K562 (cell line): Measurements from ENCODE around the gene TTC21A. TPM values are rescaled to one million over a fixed set of nuclear protein-coding genes. Genes with fewer than 3 reads are reported as not detected.

Experiments
- CREM ChIP-seq: IDR thresholded peaks from 2 replicates; pipeline ENCODE4 v1.6.1; 2014; ENCODE audit warnings: antibody characterized with exemption, low read depth
- FOXJ2 ChIP-seq: fragments of 200-800 bp; sonication (Bioruptor generic); IDR thresholded peaks from 2 replicates; pipeline ENCODE4 v1.6.1; 2016; ENCODE audit warnings: missing genetic modification characterization, missing compliant biosample characterization
- IFI16 ChIP-seq: fragments of 250-450 bp; sonication (Bioruptor Pico); IDR thresholded peaks from 2 replicates; pipeline ENCODE4 v2.1.2; 2022; ENCODE audit warnings: mild to moderate bottlenecking, inconsistent platforms
- MAFF ChIP-seq: IDR thresholded peaks from 2 replicates; pipeline ENCODE4 v1.6.1; 2012; ENCODE audit warnings: low read length, improper control_type of control experiment
- NFIX ChIP-seq: fragments of 250-450 bp; sonication (Bioruptor Pico); IDR thresholded peaks from 2 replicates; pipeline ENCODE4 v1.4.0; 2020; ENCODE audit warnings: low read depth, mild to moderate bottlenecking, moderate library complexity
- POU5F1 ChIP-seq: fragments of 150-350 bp; IDR thresholded peaks from 2 replicates; pipeline ENCODE4 v1.6.1; 2014; ENCODE audit warnings: borderline replicate concordance, low read length, low read depth, mild to moderate bottlenecking; ENCODE audit not compliant: partially characterized antibody
- RCOR1 ChIP-seq, 2 experiments: IDR thresholded peaks; 2 replicates each; pipeline ENCODE4 v1.6.1; 2012; ENCODE audit warnings: low read depth in 2 of 2, low read length in 2 of 2, borderline replicate concordance in 1 of 2, improper control_type of control experiment in 1 of 2
- XRCC3 ChIP-seq: fragments of 450-650 bp; IDR thresholded peaks from 2 replicates; pipeline ENCODE4 v1.6.1; 2017; ENCODE audit warnings: mild to moderate bottlenecking, moderate library complexity
- XRCC5 ChIP-seq: fragments of 200-400 bp; formaldehyde crosslinking; IDR thresholded peaks from 2 replicates; pipeline ENCODE4 v1.6.1; 2017; ENCODE audit warnings: low read depth, mild to moderate bottlenecking, low read length
- ZFP30 ChIP-seq: fragments of 250-450 bp; sonication (Bioruptor Pico); IDR thresholded peaks from 2 replicates; pipeline ENCODE4 v1.8.0; 2022; ENCODE audit warnings: moderate library complexity, mild to moderate bottlenecking, inconsistent platforms, borderline replicate concordance
- ZNF146 ChIP-seq: IDR thresholded peaks from one replicate; pipeline ENCODE4 v1.6.1; 2018; ENCODE audit warnings: missing compliant biosample characterization; ENCODE audit not compliant: unreplicated experiment
- ZNF184 ChIP-seq: sonication (generic); formaldehyde crosslinking; IDR thresholded peaks from 2 replicates; pipeline ENCODE4 v1.5.0; 2020; ENCODE audit warnings: missing genetic modification reagents
- ZNF217 ChIP-seq: sonication (generic); formaldehyde crosslinking; IDR thresholded peaks from 2 replicates; pipeline ENCODE4 v1.8.0; 2022; ENCODE audit warnings: mild to moderate bottlenecking, missing genetic modification reagents
- ZNF766 ChIP-seq: fragments of 200-800 bp; sonication (Bioruptor generic); conservative IDR thresholded peaks from 2 replicates; pipeline ENCODE4 v1.6.1; 2016; ENCODE audit warnings: missing genetic modification characterization, missing compliant biosample characterization
- polyA plus RNA-seq, 8 experiments: library from polyadenylated mRNA; depleted of rRNA in 4 of 8; stranded (reverse) in 5 of 8; unstranded in 3 of 8; fragments of >200 nt; fragmentation: Nextera tagmentation in 2 of 8; fragmentation: Illumina TruSeq in 1 of 8; extraction: Ambion mirVana in 2 of 8; extraction: Trizol in 1 of 8; gene quantifications; 2 replicates each; pipeline versions ENCODE4 v1.2.1 to v1.2.3, GENCODE V29; 2011 to 2014; ENCODE audit warnings: inconsistent platforms in 1 of 8, missing spikeins in 1 of 8
- total RNA-seq, 7 experiments: library from RNA; depleted of rRNA in 6 of 7; stranded (reverse); fragments of >200 nt in 6 of 7; fragmentation: Illumina TruSeq in 2 of 7; extraction: Trizol in 2 of 7; gene quantifications; 2 replicates each; pipeline versions ENCODE4 v1.2.1 to v1.2.3, GENCODE V29; 2011 to 2021; ENCODE audit warnings: low replicate concordance in 1 of 7
- TF ChIP-seq, protein P1 (sequence below): sonication (generic); formaldehyde crosslinking; IDR thresholded peaks from 2 replicates; pipeline ENCODE4 v1.8.1; 2023; ENCODE audit warnings: mild to moderate bottlenecking, missing genetic modification reagents
- TF ChIP-seq, protein P2 (sequence below): IDR thresholded peaks from 2 replicates; pipeline ENCODE4 v1.6.1; 2012; ENCODE audit warnings: low read depth, low read length, improper control_type of control experiment, borderline replicate concordance
- TF ChIP-seq, protein P3 (sequence below): fragments of 150-350 bp; conservative IDR thresholded peaks from 2 replicates; pipeline ENCODE4 v1.6.1; 2014; ENCODE audit warnings: low read length
- TF ChIP-seq, protein P4 (sequence below): fragments of 450-650 bp; formaldehyde crosslinking; IDR thresholded peaks from 2 replicates; pipeline ENCODE4 v1.4.0; 2022; ENCODE audit warnings: mild to moderate bottlenecking, moderate library complexity
- TF ChIP-seq, protein P5 (sequence below): fragments of 450-650 bp; formaldehyde crosslinking; conservative IDR thresholded peaks from 2 replicates; pipeline ENCODE4 v1.4.0; 2022; ENCODE audit warnings: mild to moderate bottlenecking, missing genetic modification characterization

TTC21A gene
- total and polyA plus RNA-seq, 9 of the 15 experiments (the other 6 are each of a cell fraction or from before 2014, with no cell fraction given) = 0.22 to 1.4 (median 0.70) TPM

DNA sequence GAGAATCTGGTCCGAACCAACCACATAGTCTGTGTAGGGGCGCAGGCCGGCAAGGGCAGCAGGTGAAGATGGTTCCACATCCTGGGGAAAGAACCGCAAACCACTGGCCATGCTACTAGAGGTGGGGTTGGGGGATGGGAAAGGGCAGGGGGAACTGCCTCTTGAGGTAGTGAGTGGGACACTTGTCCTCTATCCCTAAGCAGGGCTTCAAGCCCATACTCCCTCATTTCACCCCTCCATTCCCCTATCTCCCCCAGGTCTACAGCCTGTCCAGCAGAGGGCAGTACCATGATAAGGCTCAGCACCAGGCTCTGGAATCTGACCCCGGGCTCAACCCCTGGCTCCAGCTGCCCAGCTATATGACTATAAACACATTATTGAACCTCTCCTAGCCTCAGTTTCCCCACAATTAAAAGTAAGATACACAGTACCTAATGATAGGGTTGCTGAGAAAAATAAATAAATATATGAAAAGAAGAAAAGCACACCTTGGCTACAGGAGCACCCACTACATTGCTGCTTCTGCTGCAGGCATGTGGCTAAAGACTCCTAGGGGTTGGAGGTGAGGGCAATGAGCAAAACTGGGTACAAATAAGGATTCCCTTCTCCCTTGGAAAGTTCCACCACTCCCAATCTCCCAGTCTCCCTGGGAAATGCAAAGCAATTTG, 6.3 kb upstream of the TTC21A start (continued):
- TF ChIP-seq, protein P1, sequence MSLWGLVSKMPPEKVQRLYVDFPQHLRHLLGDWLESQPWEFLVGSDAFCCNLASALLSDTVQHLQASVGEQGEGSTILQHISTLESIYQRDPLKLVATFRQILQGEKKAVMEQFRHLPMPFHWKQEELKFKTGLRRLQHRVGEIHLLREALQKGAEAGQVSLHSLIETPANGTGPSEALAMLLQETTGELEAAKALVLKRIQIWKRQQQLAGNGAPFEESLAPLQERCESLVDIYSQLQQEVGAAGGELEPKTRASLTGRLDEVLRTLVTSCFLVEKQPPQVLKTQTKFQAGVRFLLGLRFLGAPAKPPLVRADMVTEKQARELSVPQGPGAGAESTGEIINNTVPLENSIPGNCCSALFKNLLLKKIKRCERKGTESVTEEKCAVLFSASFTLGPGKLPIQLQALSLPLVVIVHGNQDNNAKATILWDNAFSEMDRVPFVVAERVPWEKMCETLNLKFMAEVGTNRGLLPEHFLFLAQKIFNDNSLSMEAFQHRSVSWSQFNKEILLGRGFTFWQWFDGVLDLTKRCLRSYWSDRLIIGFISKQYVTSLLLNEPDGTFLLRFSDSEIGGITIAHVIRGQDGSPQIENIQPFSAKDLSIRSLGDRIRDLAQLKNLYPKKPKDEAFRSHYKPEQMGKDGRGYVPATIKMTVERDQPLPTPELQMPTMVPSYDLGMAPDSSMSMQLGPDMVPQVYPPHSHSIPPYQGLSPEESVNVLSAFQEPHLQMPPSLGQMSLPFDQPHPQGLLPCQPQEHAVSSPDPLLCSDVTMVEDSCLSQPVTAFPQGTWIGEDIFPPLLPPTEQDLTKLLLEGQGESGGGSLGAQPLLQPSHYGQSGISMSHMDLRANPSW = no peak
- TF ChIP-seq FOXJ2 (tag) = no peak
- TF ChIP-seq, protein P2, sequence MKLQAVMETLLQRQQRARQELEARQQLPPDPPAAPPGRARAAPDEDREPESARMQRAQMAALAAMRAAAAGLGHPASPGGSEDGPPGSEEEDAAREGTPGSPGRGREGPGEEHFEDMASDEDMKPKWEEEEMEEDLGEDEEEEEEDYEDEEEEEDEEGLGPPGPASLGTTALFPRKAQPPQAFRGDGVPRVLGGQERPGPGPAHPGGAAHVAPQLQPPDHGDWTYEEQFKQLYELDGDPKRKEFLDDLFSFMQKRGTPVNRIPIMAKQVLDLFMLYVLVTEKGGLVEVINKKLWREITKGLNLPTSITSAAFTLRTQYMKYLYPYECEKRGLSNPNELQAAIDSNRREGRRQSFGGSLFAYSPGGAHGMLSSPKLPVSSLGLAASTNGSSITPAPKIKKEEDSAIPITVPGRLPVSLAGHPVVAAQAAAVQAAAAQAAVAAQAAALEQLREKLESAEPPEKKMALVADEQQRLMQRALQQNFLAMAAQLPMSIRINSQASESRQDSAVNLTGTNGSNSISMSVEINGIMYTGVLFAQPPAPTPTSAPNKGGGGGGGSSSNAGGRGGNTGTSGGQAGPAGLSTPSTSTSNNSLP = no peak
- TF ChIP-seq, protein P3, sequence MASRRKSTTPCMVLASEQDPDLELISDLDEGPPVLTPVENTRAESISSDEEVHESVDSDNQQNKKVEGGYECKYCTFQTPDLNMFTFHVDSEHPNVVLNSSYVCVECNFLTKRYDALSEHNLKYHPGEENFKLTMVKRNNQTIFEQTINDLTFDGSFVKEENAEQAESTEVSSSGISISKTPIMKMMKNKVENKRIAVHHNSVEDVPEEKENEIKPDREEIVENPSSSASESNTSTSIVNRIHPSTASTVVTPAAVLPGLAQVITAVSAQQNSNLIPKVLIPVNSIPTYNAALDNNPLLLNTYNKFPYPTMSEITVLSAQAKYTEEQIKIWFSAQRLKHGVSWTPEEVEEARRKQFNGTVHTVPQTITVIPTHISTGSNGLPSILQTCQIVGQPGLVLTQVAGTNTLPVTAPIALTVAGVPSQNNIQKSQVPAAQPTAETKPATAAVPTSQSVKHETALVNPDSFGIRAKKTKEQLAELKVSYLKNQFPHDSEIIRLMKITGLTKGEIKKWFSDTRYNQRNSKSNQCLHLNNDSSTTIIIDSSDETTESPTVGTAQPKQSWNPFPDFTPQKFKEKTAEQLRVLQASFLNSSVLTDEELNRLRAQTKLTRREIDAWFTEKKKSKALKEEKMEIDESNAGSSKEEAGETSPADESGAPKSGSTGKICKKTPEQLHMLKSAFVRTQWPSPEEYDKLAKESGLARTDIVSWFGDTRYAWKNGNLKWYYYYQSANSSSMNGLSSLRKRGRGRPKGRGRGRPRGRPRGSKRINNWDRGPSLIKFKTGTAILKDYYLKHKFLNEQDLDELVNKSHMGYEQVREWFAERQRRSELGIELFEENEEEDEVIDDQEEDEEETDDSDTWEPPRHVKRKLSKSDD = no peak
- TF ChIP-seq, protein P4, sequence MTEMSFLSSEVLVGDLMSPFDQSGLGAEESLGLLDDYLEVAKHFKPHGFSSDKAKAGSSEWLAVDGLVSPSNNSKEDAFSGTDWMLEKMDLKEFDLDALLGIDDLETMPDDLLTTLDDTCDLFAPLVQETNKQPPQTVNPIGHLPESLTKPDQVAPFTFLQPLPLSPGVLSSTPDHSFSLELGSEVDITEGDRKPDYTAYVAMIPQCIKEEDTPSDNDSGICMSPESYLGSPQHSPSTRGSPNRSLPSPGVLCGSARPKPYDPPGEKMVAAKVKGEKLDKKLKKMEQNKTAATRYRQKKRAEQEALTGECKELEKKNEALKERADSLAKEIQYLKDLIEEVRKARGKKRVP = no peak
- TF ChIP-seq NFIX = no peak
- no peak for TF ChIP-seq POU5F1
- TF ChIP-seq, protein P5, sequence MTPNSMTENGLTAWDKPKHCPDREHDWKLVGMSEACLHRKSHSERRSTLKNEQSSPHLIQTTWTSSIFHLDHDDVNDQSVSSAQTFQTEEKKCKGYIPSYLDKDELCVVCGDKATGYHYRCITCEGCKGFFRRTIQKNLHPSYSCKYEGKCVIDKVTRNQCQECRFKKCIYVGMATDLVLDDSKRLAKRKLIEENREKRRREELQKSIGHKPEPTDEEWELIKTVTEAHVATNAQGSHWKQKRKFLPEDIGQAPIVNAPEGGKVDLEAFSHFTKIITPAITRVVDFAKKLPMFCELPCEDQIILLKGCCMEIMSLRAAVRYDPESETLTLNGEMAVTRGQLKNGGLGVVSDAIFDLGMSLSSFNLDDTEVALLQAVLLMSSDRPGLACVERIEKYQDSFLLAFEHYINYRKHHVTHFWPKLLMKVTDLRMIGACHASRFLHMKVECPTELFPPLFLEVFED (CRISPR knock-in tag) = no peak
- TF ChIP-seq XRCC3 = no peak
- TF ChIP-seq MAFF = no peak
- TF ChIP-seq ZNF217 (CRISPR knock-in tag) = no peak
- no peak for TF ChIP-seq CREM
- TF ChIP-seq ZNF184 (CRISPR knock-in tag) = no peak
- 0 out of 2 replicates have a peak, but pooled peaks have one; percentile 41 for TF ChIP-seq XRCC5
- no peak for TF ChIP-seq ZNF766 (CRISPR knock-in tag)
- no peak for TF ChIP-seq IFI16
- no peak for TF ChIP-seq ZFP30 (CRISPR knock-in tag)
- no peak for TF ChIP-seq ZNF146
- TF ChIP-seq RCOR1 (IDR thresholded peaks at IDR 0.05; ENCODE audit: borderline replicate concordance in 1 of 2, low read depth in 2 of 2, low read length in 2 of 2) = no peak
